Measurements from ENCODE around the gene PCP2.
"Not testable (repeated sequence)": the region's sequence is repeated elsewhere in the genome, so short reads cannot be mapped to it uniquely, and the experiment has no call there.

The PCP2 gene

DNA sequence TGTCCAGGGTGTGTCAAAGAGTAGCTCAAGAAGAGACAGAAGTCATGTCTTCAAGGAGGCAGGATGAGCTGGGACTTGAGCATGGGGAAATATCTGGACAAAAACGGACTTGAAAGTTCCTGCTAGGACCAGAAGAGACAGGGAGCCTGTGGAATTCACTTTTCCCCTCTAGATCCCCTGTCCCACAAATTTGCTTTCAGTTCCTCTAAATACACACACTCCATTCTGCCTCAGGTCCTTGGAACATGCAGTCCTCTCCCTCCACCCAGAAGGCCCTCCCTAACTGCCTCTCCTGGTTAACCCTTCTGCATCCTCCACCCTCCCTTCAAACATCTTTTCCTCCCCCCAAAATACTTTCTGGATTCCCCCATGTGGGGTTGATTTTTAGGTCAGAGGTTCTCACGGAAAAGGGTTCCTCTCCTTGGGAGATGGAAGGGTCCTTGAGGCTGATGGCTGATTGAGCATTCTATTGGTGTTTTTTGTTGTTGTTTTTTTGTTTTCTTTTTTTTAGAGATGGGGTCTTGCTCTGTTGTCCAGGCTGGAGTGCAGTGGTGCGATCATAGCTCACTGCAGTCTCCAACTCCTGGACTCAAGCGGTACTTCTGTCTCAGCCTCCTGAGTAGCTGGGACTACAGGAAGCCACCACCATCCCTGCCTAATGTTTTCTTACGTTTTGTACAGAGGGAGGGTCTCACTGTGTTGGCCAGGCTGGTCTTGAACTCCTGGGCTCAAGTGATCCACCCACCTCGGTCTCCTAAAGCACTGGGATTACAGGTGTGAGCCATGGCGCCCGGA, 28.4 kb upstream of the PCP2 start:
- no peak for DNase-seq

DNA sequence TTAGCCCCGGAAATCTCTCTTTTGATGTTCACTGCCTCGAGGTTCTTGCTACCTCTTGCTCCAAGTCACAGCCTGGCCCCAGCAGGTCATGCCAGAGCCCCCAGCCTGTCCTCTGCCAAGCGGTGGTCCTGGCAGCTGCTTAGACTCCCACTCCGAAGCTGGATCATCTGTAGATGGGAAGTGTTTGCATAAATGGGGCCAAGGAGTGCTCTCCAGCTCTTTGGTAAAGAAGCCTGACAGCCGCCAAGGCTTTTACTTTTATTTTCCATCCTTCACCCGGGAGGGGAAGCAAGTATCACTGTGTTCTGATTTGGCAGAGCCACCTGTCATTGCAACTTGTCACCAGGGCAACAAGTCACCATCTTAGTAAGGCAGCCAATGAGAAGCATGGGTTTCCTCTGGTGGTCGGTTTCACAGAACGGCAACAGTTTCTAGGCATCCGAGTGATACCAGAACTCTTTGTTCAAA, 24.7 kb upstream of the PCP2 start:
- DNase-seq: peak; percentile 23

GRCh38 chr19:7657131-7657751, 23.7 kb upstream of the PCP2 start:
- no peak for DNase-seq

- DNase-seq: no peak
Observed at GRCh38 chr19:7655581-7655980, 22.1 kb upstream of the PCP2 start.

DNA sequence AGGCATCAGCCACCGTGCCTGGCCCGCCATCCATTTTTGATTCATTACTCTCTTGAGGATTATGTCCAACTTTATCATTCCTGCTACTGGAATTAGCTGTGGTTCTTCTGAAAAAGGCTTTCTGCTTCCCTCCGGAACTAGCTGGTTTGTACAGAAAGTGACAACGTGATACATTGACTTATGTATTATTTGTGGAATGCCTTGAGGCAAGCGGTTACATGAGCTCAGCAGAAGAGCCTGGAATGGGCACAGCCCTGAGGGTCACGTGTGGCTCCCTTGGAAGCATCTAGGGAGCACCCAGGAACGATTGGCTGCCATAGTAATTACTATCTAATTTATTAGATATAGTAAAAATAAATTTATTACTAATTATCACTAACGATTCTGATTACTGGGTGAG, 20.9 kb upstream of the PCP2 start:
- DNase-seq: no peak

DNA sequence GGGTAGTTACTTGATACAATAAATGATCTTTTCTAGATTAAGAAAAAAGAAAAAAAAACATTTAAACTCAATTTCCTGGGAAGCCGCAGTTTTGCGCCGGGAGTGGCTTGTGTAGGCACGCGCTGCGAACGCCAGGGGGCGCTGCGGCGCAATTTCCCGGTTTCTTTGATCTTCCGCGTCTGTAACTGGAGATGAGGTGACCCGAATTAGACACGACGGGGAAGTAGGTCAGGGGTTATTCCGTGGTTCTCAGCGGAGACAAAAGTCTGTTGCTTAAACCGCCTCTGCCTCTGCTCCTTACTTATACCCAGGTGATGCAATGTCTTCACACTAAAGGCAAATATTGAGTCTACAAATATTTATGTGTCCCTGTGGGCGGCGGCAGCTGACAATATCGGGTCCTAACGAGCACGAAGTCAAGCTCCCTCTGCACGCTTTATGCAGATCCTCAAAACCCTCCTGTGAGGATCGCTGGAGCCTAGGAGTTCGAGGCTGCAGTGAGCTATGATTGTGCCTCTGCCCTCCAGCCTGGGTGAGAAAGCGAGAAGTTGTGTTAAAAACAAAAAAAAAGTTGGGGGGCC, 18.6 kb upstream of the PCP2 start:
- DNase-seq: peak; percentile 76

DNA sequence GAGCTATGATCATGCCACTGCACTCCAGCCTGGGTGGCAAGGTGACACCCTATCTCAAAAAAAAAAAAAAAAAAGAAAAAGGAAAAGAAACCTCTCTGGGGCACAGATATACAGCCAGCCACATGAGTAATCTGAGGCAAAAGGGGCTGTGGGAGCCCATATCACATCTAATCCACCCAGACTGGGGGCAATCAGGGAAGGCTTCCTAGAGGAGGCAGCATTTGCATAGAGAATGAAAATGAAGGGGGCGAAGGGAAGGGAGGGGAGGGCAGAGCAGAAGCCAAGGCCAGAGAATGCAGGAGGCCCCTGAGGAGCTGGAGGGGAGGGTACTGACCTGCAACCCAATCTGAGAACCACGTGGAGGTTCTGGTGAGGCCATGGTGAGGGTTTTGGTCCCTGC, 16.6 kb upstream of the PCP2 start:
- no peak for DNase-seq

DNA sequence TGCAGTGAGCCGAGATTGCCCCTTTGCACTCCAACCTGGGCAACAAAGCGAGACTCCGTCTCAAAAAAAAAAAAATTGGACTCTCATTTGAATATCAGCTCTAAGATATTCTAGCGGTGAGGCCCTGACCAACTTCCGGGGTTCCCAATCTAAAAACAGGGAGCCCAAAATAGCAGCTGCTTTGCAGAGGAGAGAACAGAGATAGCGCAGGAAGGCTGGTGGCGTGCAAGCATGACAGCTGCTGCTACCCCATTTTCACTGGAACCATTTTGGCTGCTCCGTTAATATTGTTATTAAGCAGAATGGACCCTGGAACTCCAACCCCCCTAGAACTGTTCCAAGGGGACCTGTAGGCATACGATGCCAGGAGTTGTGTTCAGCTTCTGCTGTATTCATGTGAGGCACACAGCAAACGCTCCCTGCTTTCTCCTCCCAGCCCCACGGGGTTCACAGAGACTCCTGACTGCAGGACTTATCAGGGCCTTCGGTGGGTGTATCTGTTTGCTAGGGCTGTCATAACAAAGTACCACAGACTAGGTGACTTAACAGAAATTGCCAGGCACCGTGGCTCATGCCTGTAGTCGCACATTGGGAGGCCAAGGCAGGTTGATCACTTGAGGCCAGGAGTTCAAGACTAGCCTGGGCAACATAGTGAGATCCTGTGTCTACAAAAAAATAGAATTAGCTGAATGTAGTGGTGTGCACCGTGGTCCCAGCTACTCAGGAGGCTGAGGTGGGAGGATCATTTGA, 14.9 kb upstream of the PCP2 start:
- no peak for DNase-seq

- no peak for DNase-seq
Observed at GRCh38 chr19:7647156-7647555, 13.6 kb upstream of the PCP2 start.

DNA sequence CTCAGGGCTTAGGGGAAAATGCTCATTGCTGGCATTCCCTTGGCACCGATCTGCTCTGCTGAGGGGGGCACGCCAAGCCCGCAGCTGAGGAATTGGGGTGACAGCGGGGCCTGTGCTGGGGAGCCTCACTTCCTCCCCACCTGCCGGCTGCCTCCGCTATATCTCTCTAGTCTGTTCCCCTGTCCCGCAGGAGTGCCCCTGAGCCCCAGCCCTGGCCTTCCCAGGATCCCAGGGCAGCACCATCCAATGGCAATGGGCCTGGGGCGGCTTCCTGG, 12.8 kb upstream of the PCP2 start:
- no peak for DNase-seq

DNA sequence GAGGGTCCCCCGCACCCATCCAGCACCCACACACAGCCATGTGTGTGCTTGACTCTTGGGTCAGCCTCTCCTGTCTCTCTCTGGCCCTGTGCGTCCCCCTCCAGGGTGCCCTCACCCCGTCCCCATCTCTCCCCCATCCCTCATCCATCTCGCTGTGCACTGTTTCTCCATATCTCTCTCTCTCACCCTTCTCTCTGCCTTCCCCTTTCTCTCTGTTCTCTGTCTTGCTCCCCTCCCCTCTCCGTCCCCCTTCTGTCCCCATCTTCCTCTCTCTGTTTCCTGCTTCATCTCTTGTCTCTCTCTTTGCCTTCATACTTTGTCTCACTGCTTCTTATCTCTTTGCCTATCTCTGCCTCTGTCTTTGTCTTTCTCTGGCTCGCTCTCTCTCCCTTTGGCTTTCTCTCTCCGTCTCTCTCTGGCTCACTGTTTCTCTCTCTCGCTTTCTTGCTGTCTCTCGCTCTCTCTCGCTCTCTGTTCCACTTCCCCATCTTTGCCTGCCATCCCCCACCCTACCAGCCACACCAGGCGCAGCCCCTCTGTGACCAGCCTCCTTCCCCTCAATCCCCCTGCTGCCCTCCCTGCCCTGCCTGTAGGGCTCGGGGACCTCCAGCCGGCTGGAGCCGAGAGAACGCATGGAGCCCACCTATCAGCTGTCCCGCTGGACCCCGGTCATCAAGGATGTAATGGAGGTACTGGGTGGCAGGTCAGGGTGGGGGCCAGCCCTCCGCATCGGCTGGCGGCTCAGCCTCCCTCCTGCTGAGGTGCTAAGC, 12.3 kb upstream of the PCP2 start:
- no peak for DNase-seq

DNA sequence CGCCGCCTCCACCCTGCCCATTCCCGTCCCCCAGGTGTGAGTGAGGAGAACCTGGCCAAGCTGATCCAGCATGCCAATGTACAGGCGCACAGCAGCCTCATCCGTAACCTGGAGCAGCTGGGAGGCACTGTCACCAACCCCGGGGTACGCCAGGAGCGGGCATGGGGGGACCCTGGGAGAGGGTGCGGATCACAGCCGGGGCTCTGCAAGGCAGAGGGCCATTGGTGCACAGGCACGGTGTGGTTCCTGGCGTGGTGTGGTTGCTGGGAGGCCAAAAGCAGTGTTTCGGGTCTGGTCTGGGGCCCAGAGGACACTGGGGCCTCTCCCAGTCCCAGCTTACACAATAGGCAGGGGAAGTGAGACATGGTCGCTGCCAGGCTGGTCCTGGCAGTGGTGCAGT, 11.6 kb upstream of the PCP2 start:
- DNase-seq: no peak

DNA sequence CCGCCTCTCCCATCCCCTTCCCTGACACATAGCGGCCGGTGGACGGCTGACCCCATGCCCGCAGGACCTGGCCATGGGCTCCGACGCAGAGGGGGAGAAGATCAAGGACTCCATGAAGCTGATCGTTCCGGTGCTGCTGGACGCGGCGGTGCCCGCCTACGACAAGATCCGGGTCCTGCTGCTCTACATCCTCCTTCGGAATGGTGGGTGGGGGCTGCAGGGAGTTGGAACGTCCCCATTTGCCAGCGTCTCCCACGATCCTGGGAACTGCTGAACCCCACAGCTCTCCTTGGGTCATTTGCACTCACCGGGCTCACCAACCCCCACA, 11.0 kb upstream of the PCP2 start:
- DNase-seq: no peak

GRCh38 chr19:7643629-7644549, 10.4 kb upstream of the PCP2 start:
- DNase-seq: not testable (repeated sequence)

DNA sequence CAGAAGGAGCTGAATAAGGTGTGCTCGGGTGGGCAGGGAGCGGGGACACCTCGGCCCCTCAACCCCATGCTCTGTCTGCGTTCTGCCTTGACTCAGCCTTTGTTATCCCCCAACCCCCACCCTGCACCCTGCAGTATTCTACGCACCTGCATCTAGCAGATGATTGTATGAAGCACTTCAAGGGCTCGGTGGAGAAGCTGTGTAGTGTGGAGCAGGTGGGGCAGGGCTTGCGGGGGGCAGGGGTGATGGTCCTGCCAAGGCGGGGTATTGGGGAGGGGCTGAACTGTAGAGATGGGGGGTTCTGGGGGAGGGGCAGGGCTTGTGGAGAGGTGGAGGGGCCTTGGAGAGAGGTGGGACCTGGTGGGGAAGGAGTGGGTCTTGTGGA, 9.5 kb upstream of the PCP2 start:
- no peak for DNase-seq

DNA sequence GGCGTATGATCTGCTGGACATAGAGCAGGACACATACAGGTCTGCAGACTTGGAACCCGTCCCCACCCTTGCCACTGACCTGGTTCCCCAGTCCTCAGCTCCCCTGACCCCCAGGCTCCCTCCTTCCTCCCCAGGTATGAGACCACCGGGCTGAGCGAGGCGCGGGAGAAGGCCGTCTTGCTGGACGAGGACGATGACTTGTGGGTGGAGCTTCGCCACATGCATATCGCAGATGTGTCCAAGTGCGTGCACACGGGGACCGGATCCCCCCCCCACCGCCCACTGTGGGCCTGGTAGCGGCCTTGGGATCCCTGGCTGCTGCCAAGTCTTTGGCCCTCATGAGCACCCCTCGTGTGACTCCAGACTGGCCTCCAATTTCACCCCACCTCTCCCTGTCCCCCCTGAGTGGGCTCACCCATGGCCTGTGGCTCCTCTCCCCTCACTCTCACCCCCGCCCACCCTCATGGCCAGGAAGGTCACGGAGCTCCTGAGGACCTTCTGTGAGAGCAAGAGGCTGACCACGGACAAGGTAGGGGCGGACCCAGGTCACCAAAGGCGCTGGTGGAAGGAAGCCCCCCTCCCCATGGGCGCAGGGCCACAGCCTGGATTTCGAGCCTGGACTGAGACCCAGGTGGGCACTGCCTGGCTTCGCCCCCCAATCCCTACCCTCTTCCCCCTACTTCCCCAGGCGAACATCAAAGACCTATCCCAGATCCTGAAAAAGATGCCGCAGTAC, 8.9 kb upstream of the PCP2 start:
- DNase-seq: no peak

DNA sequence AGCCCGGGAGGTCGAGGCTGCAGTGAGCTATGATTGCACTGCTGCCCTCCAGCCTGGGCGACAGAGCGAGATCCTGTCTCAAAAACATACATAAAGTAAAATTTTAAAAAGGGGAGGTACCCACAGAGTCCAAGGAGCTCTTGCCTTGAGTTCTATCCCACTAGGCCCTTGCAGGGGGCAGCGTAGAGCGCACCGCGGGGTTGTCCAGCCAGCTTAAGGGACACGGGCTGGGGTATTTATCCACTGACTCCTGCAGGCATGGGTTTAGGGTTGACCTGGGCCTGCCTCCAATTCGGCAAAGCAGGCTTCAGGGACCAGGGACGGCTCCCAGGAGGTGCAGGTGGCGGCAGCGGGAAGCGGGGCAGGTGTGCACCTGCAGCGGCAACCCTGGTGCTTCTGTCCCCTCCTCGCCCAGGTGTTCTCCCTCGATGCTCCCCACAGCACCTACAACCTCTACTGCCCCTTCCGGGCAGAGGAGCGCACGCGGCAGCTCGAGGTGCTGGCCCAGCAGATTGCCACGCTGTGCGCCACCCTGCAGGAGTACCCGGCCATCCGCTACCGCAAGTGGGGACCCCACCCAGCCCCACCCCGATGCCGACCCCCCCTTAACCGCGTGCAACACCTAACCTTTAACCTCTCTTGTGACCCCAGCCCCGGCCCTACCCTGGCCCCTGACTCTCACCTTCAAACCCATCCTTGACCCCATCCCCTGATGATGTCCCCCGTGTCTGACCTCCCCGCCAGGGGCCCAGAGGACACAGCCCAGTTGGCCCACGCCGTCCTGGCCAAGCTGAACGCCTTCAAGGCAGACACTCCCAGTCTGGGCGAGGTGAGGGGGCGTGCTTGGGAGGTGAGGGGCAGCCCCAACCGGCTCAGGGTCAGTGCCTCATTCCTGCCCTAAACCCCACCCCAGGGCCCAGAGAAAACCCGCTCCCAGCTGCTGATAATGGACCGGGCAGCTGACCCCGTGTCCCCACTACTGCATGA, 8.1 kb upstream of the PCP2 start:
- no peak for DNase-seq

DNA sequence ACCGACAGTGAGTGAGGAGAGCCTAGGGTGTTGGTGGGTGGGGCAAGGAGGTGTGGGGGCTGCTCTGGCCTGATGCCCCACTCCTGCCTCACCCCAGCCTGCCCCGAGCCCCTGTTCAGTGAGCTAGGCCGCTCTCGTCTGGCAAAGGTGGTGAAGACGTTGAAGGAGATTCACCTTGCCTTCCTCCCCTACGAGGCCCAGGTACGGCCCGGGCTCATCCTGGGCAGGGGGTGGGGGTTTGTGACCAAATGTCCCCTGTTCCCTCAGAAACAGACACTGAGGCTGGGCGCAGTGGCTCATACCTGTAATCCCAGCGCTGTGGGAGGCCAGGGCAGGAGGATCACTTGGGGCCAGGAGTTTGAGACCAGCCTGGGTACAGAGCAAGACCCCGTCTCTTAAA, 7.3 kb upstream of the PCP2 start:
- DNase-seq: no peak

GRCh38 chr19:7639863-7640348, 6.4 kb upstream of the PCP2 start:
- DNase-seq: no peak

All from midbrain (tissue), 1 donor.